Esophagus squamous epithelium (tissue), 5 donors: ENCODE measurements around the gene SHC2. TPM values are rescaled to one million over a fixed set of nuclear protein-coding genes. Genes with fewer than 3 reads are reported as not detected.

Experiments
- DNase-seq: peaks from one replicate; lab custom pipeline; 2025; lab: John Stamatoyannopoulos, UW
- H3K27ac ChIP-seq, 4 donors: fragments of 200-600 bp; sonication (generic); one replicate each; pipeline ENCODE4 v1.5.1; 2016 to 2019; ENCODE audit warnings: mild to moderate bottlenecking in 1 of 4
- H3K27me3 ChIP-seq, 4 donors: fragments of 200-600 bp; sonication (generic); 1 replicate in 3 of 4; 2 replicates in 1 of 4; pipeline versions ENCODE4 v1.5.1 to v1.6.0; 2017 to 2021; ENCODE audit warnings: antibody characterized with exemption in 1 of 4
- H3K36me3 ChIP-seq, 3 donors: fragments of 200-600 bp; sonication (generic); one replicate each; pipeline ENCODE4 v1.5.1; 2016 to 2019
- H3K4me1 ChIP-seq, 3 donors: fragments of 200-600 bp; sonication (generic); one replicate each; pipeline ENCODE4 v1.5.1; 2017 to 2019
- H3K4me3 ChIP-seq, 4 donors: fragments of 200-600 bp; sonication (generic); 1 replicate in 3 of 4; 2 replicates in 1 of 4; pipeline ENCODE4 v1.5.1; 2016 to 2019; ENCODE audit warnings: mild to moderate bottlenecking in 2 of 4, moderate library complexity in 1 of 4
- H3K9me3 ChIP-seq, 3 donors: fragments of 200-600 bp; sonication (generic); one replicate each; pipeline ENCODE4 v1.5.1; 2016 to 2019
- POLR2A ChIP-seq, 4 donors: fragments of 450-650 bp; IDR thresholded peaks; one replicate each; pipeline ENCODE4 v1.6.1; 2017; ENCODE audit warnings: antibody characterized with exemption in 4 of 4, mild to moderate bottlenecking in 4 of 4, moderate library complexity in 3 of 4
- whole genome bisulfite sequencing, 2 donors: methylation state at CpG; one replicate each; pipeline ENCODE4 v1.1.5; 2018; 5-methylcytosine and 5-hydroxymethylcytosine counted together
- intact Hi-C: fragments of 100-400 bp; cut with DNase I; formaldehyde crosslinking; loops from one replicate; pipeline ENCODE4 v1.15.0; 2022
- total RNA-seq, 4 donors: library from RNA; depleted of rRNA; stranded (reverse); fragments of >200 nt; gene quantifications; one replicate each; pipeline ENCODE4 v1.1.0, GENCODE V29; 2016
- TF ChIP-seq, protein P1 (sequence below), 6 experiments: fragments of 450-650 bp in 4 of 6; fragments of 200-600 bp in 2 of 6; sonication (generic) in 2 of 6; IDR thresholded peaks; one replicate each; pipeline ENCODE4 v1.5.1; 2016 to 2019; ENCODE audit warnings: antibody characterized with exemption in 6 of 6, mild to moderate bottlenecking in 4 of 6, moderate library complexity in 4 of 6
- donor health status: DM: yes; HTN: yes; CAD: no.

SHC2 gene
- total RNA-seq, 4 donors from 2014 or later, result 1.1 to 10.2 (median 4.7) TPM

DNA sequence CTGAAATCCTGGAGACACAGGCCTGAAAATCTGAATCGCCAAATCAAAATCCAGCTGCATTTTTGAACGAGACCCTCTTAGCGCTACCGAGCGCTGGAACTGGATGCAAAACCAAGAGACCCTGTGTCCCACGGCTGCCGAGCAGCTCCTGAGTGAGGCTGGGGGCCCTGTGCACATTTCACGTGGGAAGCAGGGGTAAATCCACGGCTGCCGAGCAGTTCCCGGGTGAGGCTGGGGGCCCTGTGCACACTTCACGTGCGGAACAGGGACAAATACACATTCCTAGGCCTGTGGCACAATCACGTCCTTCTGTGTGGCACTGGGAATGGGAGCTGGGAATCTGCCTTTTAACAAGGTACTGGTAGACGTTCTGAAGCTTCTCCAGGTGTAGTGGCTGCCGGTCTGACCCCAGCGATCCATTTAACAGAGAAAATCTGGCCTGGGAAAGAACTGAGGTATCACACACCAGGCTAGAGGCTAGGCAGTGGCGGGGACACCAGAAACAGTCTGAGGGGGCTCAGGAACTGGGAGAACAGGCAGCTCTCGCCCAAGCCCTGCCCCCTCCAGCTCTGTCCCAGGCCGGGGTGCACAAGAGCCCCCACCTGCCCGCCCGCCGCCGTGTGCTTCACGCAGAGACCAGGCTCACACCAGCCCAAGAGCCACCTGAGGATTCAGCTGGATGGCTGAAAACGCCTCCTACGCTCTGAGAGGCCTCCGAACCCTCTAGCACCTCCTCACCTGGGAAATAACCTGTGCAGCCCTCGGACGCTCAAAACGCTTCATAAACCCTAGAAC is 40.9 kb downstream of the SHC2 start:
- H3K9me3 ChIP-seq, result no peaks in the 10 kb centered on the region
- H3K27me3 ChIP-seq, result peaks cover 0 to 20% (median 0%) of the 10 kb centered on the region in 4 donors
- TF ChIP-seq POLR2A (IDR thresholded peaks at IDR 0.05), result no peak
- TF ChIP-seq, protein P1, sequence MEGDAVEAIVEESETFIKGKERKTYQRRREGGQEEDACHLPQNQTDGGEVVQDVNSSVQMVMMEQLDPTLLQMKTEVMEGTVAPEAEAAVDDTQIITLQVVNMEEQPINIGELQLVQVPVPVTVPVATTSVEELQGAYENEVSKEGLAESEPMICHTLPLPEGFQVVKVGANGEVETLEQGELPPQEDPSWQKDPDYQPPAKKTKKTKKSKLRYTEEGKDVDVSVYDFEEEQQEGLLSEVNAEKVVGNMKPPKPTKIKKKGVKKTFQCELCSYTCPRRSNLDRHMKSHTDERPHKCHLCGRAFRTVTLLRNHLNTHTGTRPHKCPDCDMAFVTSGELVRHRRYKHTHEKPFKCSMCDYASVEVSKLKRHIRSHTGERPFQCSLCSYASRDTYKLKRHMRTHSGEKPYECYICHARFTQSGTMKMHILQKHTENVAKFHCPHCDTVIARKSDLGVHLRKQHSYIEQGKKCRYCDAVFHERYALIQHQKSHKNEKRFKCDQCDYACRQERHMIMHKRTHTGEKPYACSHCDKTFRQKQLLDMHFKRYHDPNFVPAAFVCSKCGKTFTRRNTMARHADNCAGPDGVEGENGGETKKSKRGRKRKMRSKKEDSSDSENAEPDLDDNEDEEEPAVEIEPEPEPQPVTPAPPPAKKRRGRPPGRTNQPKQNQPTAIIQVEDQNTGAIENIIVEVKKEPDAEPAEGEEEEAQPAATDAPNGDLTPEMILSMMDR (IDR thresholded peaks at IDR 0.05), result no peak
- no peaks in the 10 kb centered on the region for H3K36me3 ChIP-seq
- intact Hi-C loops, result no loop called here
- H3K27ac ChIP-seq, result peak overlapping the region in 1 of 4 donors; percentile 11
- H3K4me1 ChIP-seq, result no peaks in the 10 kb centered on the region
- no peak overlapping the region for H3K4me3 ChIP-seq
- WGBS, 2 donors, result 74 to 87% methylated on average over 7 to 21 of the region's 31 CpGs
- DNase-seq, result no peak

DNA sequence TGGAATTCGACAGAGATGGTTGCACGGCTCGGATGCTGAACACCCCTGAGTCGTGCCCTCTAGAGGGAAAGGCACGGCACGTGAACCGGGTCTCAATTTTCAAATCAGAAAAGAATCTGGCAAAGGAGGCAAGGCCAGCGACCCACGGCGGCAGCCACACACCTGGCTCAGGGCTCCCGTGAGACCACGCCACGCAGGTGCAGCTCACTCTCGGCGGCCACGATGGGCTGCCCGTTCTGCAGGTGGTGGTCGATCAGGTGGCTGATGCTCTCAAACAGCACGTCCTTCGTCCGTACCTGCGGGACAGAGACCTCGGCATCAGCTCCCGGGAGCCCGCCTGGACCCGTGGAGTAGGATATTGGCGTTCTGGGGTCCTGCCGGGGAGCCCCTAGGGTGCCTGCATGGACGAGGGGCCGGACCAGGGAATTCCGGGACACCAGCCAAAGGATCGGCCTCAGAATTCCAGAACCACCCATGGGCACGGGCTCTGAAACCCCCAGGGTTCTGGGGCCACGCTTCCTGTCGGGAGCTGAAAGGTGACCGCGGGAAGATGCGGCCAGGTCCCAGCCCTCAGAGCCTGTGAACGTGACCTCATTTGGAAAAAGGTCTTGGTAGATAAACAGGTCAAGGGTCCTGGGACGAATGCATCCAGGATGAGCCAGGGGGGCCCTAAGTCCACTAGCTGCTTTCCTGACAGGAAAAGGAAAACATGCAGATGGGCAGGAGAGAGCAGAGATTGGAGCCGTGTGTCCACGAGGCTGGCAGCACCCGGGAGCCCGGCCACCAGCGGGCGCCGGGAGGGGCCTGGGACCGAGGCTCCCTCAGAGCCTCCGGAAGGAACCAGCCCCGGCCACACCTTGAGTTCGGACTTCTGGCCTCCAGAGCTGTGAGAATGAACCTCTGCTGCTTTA is 41.8 kb downstream of the SHC2 start:
- H3K36me3 ChIP-seq, result no peaks in the 10 kb centered on the region
- TF ChIP-seq, protein P1 (IDR thresholded peaks at IDR 0.05), result no peak
- TF ChIP-seq POLR2A (IDR thresholded peaks at IDR 0.05), result no peak
- 69 to 81% methylated on average over 5 to 13 of the region's 51 CpGs for WGBS, 2 donors
- no peak overlapping the region for H3K4me3 ChIP-seq
- H3K9me3 ChIP-seq, result no peaks in the 10 kb centered on the region
- no peaks in the 10 kb centered on the region for H3K4me1 ChIP-seq
- intact Hi-C loops, result no loop called here
- DNase-seq, result no peak
- H3K27me3 ChIP-seq, result peaks cover 0 to 18% (median 0%) of the 10 kb centered on the region in 4 donors
- peak overlapping the region in 2 of 4 donors; percentile 11 to 21 for H3K27ac ChIP-seq

DNA sequence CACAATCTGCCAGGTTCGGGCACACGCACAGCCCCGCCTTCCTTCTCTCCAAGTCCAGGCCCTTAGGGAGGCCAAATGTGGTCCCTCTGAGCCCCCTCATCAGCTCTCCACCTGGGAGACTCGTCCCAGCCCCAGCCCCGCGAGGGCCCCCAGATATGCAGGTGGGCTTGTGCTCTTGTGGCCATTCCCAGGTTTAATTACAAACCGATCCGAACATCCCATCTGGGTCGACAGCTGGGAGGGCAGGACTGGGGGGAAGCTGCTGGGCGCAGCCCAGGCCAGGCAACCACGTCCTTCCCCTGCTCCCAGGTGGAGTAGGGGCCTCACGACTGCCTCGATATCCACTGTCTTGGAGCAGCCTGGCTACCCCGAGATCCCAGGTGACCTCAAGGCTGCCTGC is 44.4 kb downstream of the SHC2 start:
- no peak for DNase-seq
- Histone ChIP-seq H3K9me3 (no peaks in the 10 kb centered on the region), H3K36me3 (no peaks in the 10 kb centered on the region), H3K27ac (no peak overlapping the region), H3K4me3 (no peak overlapping the region), H3K27me3 (peaks cover 0 to 43% (median 1%) of the 10 kb centered on the region in 4 donors), H3K4me1 (no peaks in the 10 kb centered on the region)
- intact Hi-C loops, result no loop called here
- WGBS, 2 donors, result 72 to 74% methylated on average over 5 to 6 of the region's 14 CpGs
- TF ChIP-seq, protein P1 (IDR thresholded peaks at IDR 0.05), result no peak
- TF ChIP-seq POLR2A (IDR thresholded peaks at IDR 0.05), result no peak

DNA sequence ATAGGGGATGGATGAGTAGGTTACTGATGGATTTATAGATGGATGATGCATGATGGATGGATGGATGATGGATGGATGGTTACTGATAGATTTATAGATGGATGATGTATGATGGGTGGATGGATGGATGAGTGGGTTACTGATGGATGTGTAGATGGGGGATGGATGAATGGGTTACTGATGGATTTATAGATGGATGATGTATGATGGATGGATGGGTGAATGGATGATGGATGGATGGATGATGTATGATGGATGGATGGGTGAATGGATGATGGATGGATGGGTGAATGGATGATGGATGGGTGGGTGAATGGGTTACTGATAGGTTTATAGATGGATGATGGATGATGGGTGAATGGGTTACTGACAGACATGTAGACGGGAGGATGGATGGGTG is 45.5 kb downstream of the SHC2 start:
- H3K27ac ChIP-seq, result no peak overlapping the region
- DNase-seq, result no peak
- H3K4me3 ChIP-seq, result no peak overlapping the region
- intact Hi-C loops, result no loop called here
- H3K27me3 ChIP-seq, result peaks cover 0 to 50% (median 2%) of the 10 kb centered on the region in 4 donors
- TF ChIP-seq, protein P1 (IDR thresholded peaks at IDR 0.05), result no peak
- TF ChIP-seq POLR2A (IDR thresholded peaks at IDR 0.05), result no peak
- H3K9me3 ChIP-seq, result no peaks in the 10 kb centered on the region
- H3K36me3 ChIP-seq, result no peaks in the 10 kb centered on the region
- peaks cover 0 to 2% (median 0%) of the 10 kb centered on the region in 3 donors for H3K4me1 ChIP-seq
- WGBS, 2 donors, result 73 to 82% methylated on average over 1 of the region's 1 CpG
